ENCODE measurements around the gene SDCCAG8. TPM values are rescaled to one million over a fixed set of nuclear protein-coding genes. Genes with fewer than 3 reads are reported as not detected.

Gene SDCCAG8
- total and polyA plus RNA-seq, 4 donors = 8.5 to 25.8 (median 17.5) TPM

DNA sequence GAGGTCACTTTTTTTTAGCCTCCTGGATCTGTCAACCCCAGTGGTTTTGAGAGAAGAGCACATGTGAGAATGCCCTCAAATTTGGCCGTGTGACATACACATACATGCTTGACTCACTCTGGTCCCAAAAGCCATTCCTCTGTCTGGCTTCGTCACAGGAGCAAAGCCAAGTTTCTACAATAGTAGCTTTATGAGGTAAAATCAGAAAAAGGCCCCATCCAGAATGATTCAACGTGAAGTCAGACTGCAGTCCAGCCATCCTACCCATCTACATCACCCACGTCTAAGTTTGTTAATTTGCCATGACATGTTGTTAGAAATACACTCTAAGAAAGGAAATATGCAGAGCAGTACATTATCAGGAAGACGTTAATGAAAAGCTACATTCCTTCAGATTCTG, 245.2 kb downstream of the SDCCAG8 start:
- Histone ChIP-seq H3K27me3 (ENCODE audit: control insufficient read depth in 4 of 4, insufficient read depth in 4 of 4, low read length in 3 of 4) (no peaks in the 10 kb centered on the region), H3K27ac (ENCODE audit: low read depth in 1 of 2, low read length in 2 of 2) (no peak overlapping the region), H3K36me3 (ENCODE audit: control insufficient read depth in 4 of 4, insufficient read depth in 3 of 4, low read depth in 1 of 4, low read length in 3 of 4) (peaks cover 0 to 3% (median 0%) of the 10 kb centered on the region in 4 donors), H3K4me3 (ENCODE audit: low read depth in 1 of 3, low read length in 3 of 3) (no peak overlapping the region), H3K9ac (ENCODE audit: low read depth in 1 of 2, low read length in 2 of 2) (no peak overlapping the region), H3K9me3 (ENCODE audit: control insufficient read depth in 4 of 4, low read length in 3 of 4) (no peaks in the 10 kb centered on the region), H3K4me1 (ENCODE audit: control insufficient read depth in 4 of 4, insufficient read depth in 4 of 4, low read length in 3 of 4) (peaks cover 0 to 22% (median 4%) of the 10 kb centered on the region in 4 donors)
- TF ChIP-seq EGR1 (IDR thresholded peaks at IDR 0.05; ENCODE audit: low read depth in 2 of 2) = no peak
- no peak for TF ChIP-seq FOXA2 (IDR thresholded peaks at IDR 0.05)
- no peak for TF ChIP-seq GABPA (IDR thresholded peaks at IDR 0.05 in 1 of 2, conservative IDR thresholded peaks at IDR 0.05 in 1 of 2)
- no peak for TF ChIP-seq SP1 (IDR thresholded peaks at IDR 0.05)
- TF ChIP-seq RXRA (IDR thresholded peaks at IDR 0.05) = no peak
- TF ChIP-seq TAF1 (conservative IDR thresholded peaks at IDR 0.05) = no peak
- TF ChIP-seq JUND (IDR thresholded peaks at IDR 0.05) = no peak
- no peak for DNase-seq (ENCODE audit: low spot score)
- 93% methylated on average over 5 of the region's 5 CpGs for whole genome bisulfite sequencing

DNA sequence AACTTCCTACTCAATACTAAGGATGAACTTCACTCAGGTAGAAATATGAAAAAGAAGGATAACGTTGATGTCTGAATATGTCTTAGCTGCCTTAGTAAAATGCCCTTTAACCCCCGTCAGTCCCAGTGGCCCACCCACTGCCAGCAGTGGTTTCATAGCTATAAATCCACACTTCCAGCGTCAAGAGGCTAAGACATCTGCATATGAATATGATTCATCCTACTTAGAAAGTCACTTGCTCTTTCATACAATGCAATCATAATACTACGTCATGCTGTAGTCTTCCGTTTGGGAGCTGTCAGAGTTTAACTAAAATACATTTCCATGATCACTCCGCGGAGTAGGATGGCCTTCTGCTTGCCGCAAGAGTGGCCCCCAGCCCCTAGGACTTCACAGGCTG, 247.3 kb downstream of the SDCCAG8 start:
- WGBS = 97% methylated on average over 8 of the region's 8 CpGs
- H3K9me3 ChIP-seq (ENCODE audit: control insufficient read depth in 4 of 4, low read length in 3 of 4) = no peaks in the 10 kb centered on the region
- H3K27ac ChIP-seq (ENCODE audit: low read depth in 1 of 2, low read length in 2 of 2) = no peak overlapping the region
- H3K4me3 ChIP-seq (ENCODE audit: low read depth in 1 of 3, low read length in 3 of 3) = no peak overlapping the region
- no peak for DNase-seq (ENCODE audit: low spot score)
- peaks cover 0 to 20% (median 3%) of the 10 kb centered on the region in 4 donors for H3K4me1 ChIP-seq (ENCODE audit: control insufficient read depth in 4 of 4, insufficient read depth in 4 of 4, low read length in 3 of 4)
- H3K27me3 ChIP-seq (ENCODE audit: control insufficient read depth in 4 of 4, insufficient read depth in 4 of 4, low read length in 3 of 4) = no peaks in the 10 kb centered on the region
- peaks cover 0 to 3% (median 0%) of the 10 kb centered on the region in 4 donors for H3K36me3 ChIP-seq (ENCODE audit: control insufficient read depth in 4 of 4, insufficient read depth in 3 of 4, low read depth in 1 of 4, low read length in 3 of 4)
- TF ChIP-seq FOXA2 (IDR thresholded peaks at IDR 0.05) = no peak
- no peak for TF ChIP-seq YY1 (IDR thresholded peaks at IDR 0.05)
- TF ChIP-seq HNF4A (conservative IDR thresholded peaks at IDR 0.05) = no peak
- no peak for TF ChIP-seq GABPA (IDR thresholded peaks at IDR 0.05 in 1 of 2, conservative IDR thresholded peaks at IDR 0.05 in 1 of 2)
- H3K9ac ChIP-seq (ENCODE audit: low read depth in 1 of 2, low read length in 2 of 2) = no peak overlapping the region

DNA sequence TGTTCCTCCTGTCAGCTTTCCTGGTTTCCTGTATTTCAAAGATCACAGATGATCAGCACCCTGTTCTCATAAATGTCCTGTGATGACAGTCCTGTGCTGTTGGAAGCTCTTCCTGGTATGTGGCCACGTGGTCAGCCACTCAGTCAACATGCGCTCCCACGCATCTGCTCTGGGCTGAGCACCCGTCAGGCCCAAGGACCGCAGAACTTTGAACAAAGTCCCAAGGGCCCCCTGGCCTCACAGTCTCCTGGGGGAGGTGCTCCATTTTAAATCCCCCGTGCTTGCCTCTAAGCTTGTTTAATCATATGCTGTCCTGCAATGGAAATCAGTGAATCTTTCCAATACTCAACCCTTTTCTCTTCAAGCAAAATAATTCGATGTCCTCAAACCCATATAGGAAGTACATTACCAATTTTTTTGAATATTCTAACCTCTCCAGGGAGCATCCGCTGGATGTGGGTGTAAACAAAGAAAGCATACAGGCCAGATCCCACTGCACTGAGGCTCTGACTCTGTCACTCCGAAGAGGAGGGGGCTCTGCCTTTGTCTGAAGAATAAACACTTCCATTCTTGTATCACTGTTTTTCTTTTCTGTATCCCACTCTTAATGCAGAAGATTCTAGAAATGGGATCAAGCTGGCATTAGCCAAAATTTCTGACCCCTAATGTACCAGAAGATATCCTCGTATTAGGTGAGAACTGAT, 250.3 kb downstream of the SDCCAG8 start:
- TF ChIP-seq HNF4G (IDR thresholded peaks at IDR 0.05) (peak; percentile 67), RXRA (IDR thresholded peaks at IDR 0.05) (peak; percentile 36 to 94), TAF1 (conservative IDR thresholded peaks at IDR 0.05) (no peak), JUND (IDR thresholded peaks at IDR 0.05) (peak in 1 of 2 donors; percentile 81), YY1 (IDR thresholded peaks at IDR 0.05) (peak; percentile 93), SP1 (IDR thresholded peaks at IDR 0.05) (peak; percentile 82), RAD21 (IDR thresholded peaks at IDR 0.05) (peak; percentile 45 to 63), NR2F2 (IDR thresholded peaks at IDR 0.05) (no peak), HNF4A (conservative IDR thresholded peaks at IDR 0.05) (peak; percentile 90 to 100), GABPA (IDR thresholded peaks at IDR 0.05 in 1 of 2, conservative IDR thresholded peaks at IDR 0.05 in 1 of 2) (peak in 1 of 2 donors; percentile 65), EGR1 (IDR thresholded peaks at IDR 0.05; ENCODE audit: low read depth in 2 of 2) (peak; percentile 90 to 92), FOXA2 (IDR thresholded peaks at IDR 0.05) (peak; percentile 87), FOXA1 (IDR thresholded peaks at IDR 0.05) (peak; percentile 87)
- TF ChIP-seq, protein P1, sequence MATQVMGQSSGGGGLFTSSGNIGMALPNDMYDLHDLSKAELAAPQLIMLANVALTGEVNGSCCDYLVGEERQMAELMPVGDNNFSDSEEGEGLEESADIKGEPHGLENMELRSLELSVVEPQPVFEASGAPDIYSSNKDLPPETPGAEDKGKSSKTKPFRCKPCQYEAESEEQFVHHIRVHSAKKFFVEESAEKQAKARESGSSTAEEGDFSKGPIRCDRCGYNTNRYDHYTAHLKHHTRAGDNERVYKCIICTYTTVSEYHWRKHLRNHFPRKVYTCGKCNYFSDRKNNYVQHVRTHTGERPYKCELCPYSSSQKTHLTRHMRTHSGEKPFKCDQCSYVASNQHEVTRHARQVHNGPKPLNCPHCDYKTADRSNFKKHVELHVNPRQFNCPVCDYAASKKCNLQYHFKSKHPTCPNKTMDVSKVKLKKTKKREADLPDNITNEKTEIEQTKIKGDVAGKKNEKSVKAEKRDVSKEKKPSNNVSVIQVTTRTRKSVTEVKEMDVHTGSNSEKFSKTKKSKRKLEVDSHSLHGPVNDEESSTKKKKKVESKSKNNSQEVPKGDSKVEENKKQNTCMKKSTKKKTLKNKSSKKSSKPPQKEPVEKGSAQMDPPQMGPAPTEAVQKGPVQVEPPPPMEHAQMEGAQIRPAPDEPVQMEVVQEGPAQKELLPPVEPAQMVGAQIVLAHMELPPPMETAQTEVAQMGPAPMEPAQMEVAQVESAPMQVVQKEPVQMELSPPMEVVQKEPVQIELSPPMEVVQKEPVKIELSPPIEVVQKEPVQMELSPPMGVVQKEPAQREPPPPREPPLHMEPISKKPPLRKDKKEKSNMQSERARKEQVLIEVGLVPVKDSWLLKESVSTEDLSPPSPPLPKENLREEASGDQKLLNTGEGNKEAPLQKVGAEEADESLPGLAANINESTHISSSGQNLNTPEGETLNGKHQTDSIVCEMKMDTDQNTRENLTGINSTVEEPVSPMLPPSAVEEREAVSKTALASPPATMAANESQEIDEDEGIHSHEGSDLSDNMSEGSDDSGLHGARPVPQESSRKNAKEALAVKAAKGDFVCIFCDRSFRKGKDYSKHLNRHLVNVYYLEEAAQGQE (IDR thresholded peaks at IDR 0.05) = peak; percentile 74
- TF ChIP-seq, protein P2, sequence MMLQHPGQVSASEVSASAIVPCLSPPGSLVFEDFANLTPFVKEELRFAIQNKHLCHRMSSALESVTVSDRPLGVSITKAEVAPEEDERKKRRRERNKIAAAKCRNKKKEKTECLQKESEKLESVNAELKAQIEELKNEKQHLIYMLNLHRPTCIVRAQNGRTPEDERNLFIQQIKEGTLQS (IDR thresholded peaks at IDR 0.05) = no peak
- TF ChIP-seq, protein P3, sequence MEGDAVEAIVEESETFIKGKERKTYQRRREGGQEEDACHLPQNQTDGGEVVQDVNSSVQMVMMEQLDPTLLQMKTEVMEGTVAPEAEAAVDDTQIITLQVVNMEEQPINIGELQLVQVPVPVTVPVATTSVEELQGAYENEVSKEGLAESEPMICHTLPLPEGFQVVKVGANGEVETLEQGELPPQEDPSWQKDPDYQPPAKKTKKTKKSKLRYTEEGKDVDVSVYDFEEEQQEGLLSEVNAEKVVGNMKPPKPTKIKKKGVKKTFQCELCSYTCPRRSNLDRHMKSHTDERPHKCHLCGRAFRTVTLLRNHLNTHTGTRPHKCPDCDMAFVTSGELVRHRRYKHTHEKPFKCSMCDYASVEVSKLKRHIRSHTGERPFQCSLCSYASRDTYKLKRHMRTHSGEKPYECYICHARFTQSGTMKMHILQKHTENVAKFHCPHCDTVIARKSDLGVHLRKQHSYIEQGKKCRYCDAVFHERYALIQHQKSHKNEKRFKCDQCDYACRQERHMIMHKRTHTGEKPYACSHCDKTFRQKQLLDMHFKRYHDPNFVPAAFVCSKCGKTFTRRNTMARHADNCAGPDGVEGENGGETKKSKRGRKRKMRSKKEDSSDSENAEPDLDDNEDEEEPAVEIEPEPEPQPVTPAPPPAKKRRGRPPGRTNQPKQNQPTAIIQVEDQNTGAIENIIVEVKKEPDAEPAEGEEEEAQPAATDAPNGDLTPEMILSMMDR (IDR thresholded peaks at IDR 0.05; ENCODE audit: low read depth, low read length, missing input control) = no peak
- TF ChIP-seq, protein P4, sequence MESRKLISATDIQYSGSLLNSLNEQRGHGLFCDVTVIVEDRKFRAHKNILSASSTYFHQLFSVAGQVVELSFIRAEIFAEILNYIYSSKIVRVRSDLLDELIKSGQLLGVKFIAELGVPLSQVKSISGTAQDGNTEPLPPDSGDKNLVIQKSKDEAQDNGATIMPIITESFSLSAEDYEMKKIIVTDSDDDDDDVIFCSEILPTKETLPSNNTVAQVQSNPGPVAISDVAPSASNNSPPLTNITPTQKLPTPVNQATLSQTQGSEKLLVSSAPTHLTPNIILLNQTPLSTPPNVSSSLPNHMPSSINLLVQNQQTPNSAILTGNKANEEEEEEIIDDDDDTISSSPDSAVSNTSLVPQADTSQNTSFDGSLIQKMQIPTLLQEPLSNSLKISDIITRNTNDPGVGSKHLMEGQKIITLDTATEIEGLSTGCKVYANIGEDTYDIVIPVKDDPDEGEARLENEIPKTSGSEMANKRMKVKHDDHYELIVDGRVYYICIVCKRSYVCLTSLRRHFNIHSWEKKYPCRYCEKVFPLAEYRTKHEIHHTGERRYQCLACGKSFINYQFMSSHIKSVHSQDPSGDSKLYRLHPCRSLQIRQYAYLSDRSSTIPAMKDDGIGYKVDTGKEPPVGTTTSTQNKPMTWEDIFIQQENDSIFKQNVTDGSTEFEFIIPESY (IDR thresholded peaks at IDR 0.05) = peak; percentile 88
- TF ChIP-seq, protein P5, sequence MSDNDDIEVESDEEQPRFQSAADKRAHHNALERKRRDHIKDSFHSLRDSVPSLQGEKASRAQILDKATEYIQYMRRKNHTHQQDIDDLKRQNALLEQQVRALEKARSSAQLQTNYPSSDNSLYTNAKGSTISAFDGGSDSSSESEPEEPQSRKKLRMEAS (IDR thresholded peaks at IDR 0.05) = peak; percentile 93
- Histone ChIP-seq H3K4me1 (ENCODE audit: control insufficient read depth in 4 of 4, insufficient read depth in 4 of 4, low read length in 3 of 4) (peaks cover 0 to 13% (median 3%) of the 10 kb centered on the region in 4 donors), H3K9ac (ENCODE audit: low read depth in 1 of 2, low read length in 2 of 2) (peak overlapping the region in 1 of 2 donors; percentile 69), H3K27me3 (ENCODE audit: control insufficient read depth in 4 of 4, insufficient read depth in 4 of 4, low read length in 3 of 4) (no peaks in the 10 kb centered on the region), H3K27ac (ENCODE audit: low read depth in 1 of 2, low read length in 2 of 2) (peak overlapping the region; percentile 82 to 85), H3K36me3 (ENCODE audit: control insufficient read depth in 4 of 4, insufficient read depth in 3 of 4, low read depth in 1 of 4, low read length in 3 of 4) (peaks cover 0 to 3% (median 0%) of the 10 kb centered on the region in 4 donors), H3K4me3 (ENCODE audit: low read depth in 1 of 3, low read length in 3 of 3) (no peak overlapping the region), H3K9me3 (ENCODE audit: control insufficient read depth in 4 of 4, low read length in 3 of 4) (no peaks in the 10 kb centered on the region)
- no peak for DNase-seq (ENCODE audit: low spot score)
- WGBS = 48% methylated on average over 10 of the region's 10 CpGs
